A549 (cell line): ENCODE results near the gene WWP2. TPM values are rescaled to one million over a fixed set of nuclear protein-coding genes. Genes with fewer than 3 reads are reported as not detected.

Experiments used
- ATAC-seq, 2 experiments: fragments of 200-7000 bp in 1 of 2; fragments of >200 bp in 1 of 2; cut with Nextera tagmentation in 1 of 2; cut with Tn5 transposase in 1 of 2; 3 replicates each; pipeline versions ENCODE4 v1.8.0 to v1.9.1; 2018 to 2020; ENCODE audit warnings: mild to moderate bottlenecking in 1 of 2, moderate library complexity in 1 of 2
- CTCF ChIA-PET: fragments of 300-600 bp; sonication (Branson Sonifier 250); formaldehyde crosslinking; extraction: SDS; loops from one replicate; lab custom pipeline; 2021; ENCODE audit warnings: antibody characterized with exemption, inconsistent platforms; lab: Yijun Ruan, JAX
- POLR2A ChIA-PET: fragments of 350-600 bp; formaldehyde crosslinking; extraction: SDS; loops from one replicate; lab custom pipeline; 2021; ENCODE audit warnings: antibody characterized with exemption, inconsistent platforms; lab: Yijun Ruan, JAX
- DNase-seq, 2 experiments: peaks; one replicate each; pipeline versions ENCODE4 v3.0.0 to v3.0.0-alpha.2; 2011 to 2016; ENCODE audit warnings: low read depth in 1 of 2, low spot score in 1 of 2
- FAIRE-seq: peaks from 2 replicates; lab custom pipeline; 2011; peaks lifted over from hg19 to GRCh38; lab: Jason Lieb, UNC
- H3K27ac ChIP-seq, 2 experiments: fragments of >200 bp; sonication (Bioruptor Twin); formaldehyde crosslinking; 3 replicates each; pipeline ENCODE4 v1.5.1; 2016 to 2017
- H3K4me1 ChIP-seq: fragments of >200 bp; sonication (Bioruptor Twin); formaldehyde crosslinking; 3 replicates; pipeline ENCODE4 v1.6.1; 2016
- H3K4me2 ChIP-seq: fragments of >200 bp; sonication (Bioruptor Twin); formaldehyde crosslinking; 3 replicates; pipeline ENCODE4 v1.6.1; 2016
- H3K4me3 ChIP-seq: fragments of >200 bp; sonication (Bioruptor Twin); formaldehyde crosslinking; 3 replicates; pipeline ENCODE4 v1.5.1; 2016
- H3K9me3 ChIP-seq: fragments of >200 bp; sonication (Bioruptor Twin); formaldehyde crosslinking; 3 replicates; pipeline ENCODE4 v1.6.1; 2016
- CBX2 ChIP-seq: fragments of 200-600 bp; sonication (generic); IDR thresholded peaks from 2 replicates; pipeline ENCODE4 v1.6.1; 2016; ENCODE audit warnings: low read depth, mild to moderate bottlenecking, borderline replicate concordance
- CBX8 ChIP-seq: fragments of 200-600 bp; sonication (generic); IDR thresholded peaks from 2 replicates; pipeline ENCODE4 v1.6.1; 2016
- EHMT2 ChIP-seq: fragments of 200-600 bp; sonication (generic); IDR thresholded peaks from 2 replicates; pipeline ENCODE4 v1.6.1; 2016; ENCODE audit warnings: antibody characterized with exemption, low read depth, mild to moderate bottlenecking, moderate library complexity
- FOSB ChIP-seq: fragments of 250-450 bp; sonication (Bioruptor Pico); IDR thresholded peaks from 2 replicates; pipeline ENCODE4 v1.5.0; 2020; ENCODE audit warnings: mild to moderate bottlenecking, moderate library complexity
- HOXA7 ChIP-seq: fragments of 250-450 bp; sonication (Bioruptor Pico); IDR thresholded peaks from 2 replicates; pipeline ENCODE4 v1.5.0; 2020; ENCODE audit warnings: mild to moderate bottlenecking, moderate library complexity
- MAFK ChIP-seq: fragments of 450-650 bp; IDR thresholded peaks from 2 replicates; pipeline ENCODE4 v1.6.1; 2014; ENCODE audit not compliant: partially characterized antibody
- MYC ChIP-seq: IDR thresholded peaks from 2 replicates; pipeline ENCODE4 v1.6.1; 2012; ENCODE audit warnings: mild to moderate bottlenecking, inconsistent platforms, low read length, improper control_type of control experiment, borderline replicate concordance
- PHF8 ChIP-seq: fragments of 200-600 bp; sonication (generic); IDR thresholded peaks from 2 replicates; pipeline ENCODE4 v1.6.1; 2016; ENCODE audit warnings: low read depth, mild to moderate bottlenecking, antibody characterized with exemption, moderate library complexity, borderline replicate concordance
- POLR2AphosphoS2 ChIP-seq: conservative IDR thresholded peaks from 2 replicates; pipeline ENCODE4 v1.6.1; 2012; ENCODE audit warnings: low read length, improper control_type of control experiment, inconsistent platforms
- RAD21 ChIP-seq, 2 experiments: fragments of >200 bp in 1 of 2; sonication (Bioruptor Twin) in 1 of 2; formaldehyde crosslinking in 1 of 2; IDR thresholded peaks in 1 of 2; conservative IDR thresholded peaks in 1 of 2; 2 replicates in 1 of 2; 3 replicates in 1 of 2; pipeline ENCODE4 v1.6.1; 2012 to 2018; ENCODE audit warnings: inconsistent platforms in 1 of 2
- ZC3H11A ChIP-seq: fragments of 450-650 bp; IDR thresholded peaks from 2 replicates; pipeline ENCODE4 v1.6.1; 2014; ENCODE audit warnings: antibody characterized with exemption, mild to moderate bottlenecking
- ZFP36 ChIP-seq: fragments of 450-650 bp; IDR thresholded peaks from 2 replicates; pipeline ENCODE4 v1.6.1; 2014; ENCODE audit warnings: borderline replicate concordance; ENCODE audit not compliant: partially characterized antibody
- ZNF302 ChIP-seq: fragments of 250-450 bp; sonication (Bioruptor Pico); IDR thresholded peaks from 2 replicates; pipeline ENCODE4 v1.9.0; 2021; ENCODE audit warnings: inconsistent platforms, mild to moderate bottlenecking, moderate library complexity
- WGBS: methylation state at CpG from one replicate; pipeline ENCODE4 v1.1.6; 2017; ENCODE audit errors: missing lambda C conversion rate; 5-methylcytosine and 5-hydroxymethylcytosine counted together
- polyA plus RNA-seq, 4 experiments: library from polyadenylated mRNA; depleted of rRNA in 3 of 4; stranded (reverse); fragments of >200 nt; fragmentation: RNase III in 1 of 4; extraction: RNeasy Plus Mini Kit Qiagen cat#74134 plus additional on column Dnase treatment in 1 of 4; gene quantifications; 2 replicates in 3 of 4; 3 replicates in 1 of 4; pipeline ENCODE4 v1.2.3, GENCODE V29; 2011 to 2017
- TF ChIP-seq, protein P1 (sequence below): fragments of 200-600 bp; sonication (generic); IDR thresholded peaks from 2 replicates; pipeline ENCODE4 v1.6.1; 2016; ENCODE audit warnings: antibody characterized with exemption, mild to moderate bottlenecking, moderate library complexity

Gene WWP2
- polyA plus RNA-seq, 2 of the 4 experiments (the other 2 are of a cell fraction), result 16.1 to 16.2 TPM

DNA sequence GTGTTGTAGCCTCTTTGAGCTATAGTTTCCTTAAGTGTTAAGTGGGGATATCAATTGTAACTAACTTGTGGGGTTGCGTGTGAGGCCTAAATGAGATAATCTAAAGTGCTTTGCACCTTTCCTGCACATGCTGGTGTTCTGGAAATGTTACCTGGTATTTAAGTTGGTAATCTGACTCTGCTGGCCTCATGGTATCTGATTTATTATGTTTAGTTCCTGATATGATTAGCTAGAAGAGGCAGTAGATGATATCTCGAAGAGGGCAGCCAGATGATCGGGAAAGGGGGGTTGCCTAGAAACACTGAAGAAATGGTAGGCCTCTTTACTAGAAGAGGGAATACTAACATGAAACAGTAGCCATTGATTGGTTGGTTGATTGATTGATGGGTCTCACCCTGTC is 123.6 kb downstream of the WWP2 start:
- DNase-seq, result no peak
- H3K4me3 ChIP-seq, result no peak overlapping the region
- WGBS, result 91% methylated on average over 3 of the region's 3 CpGs
- TF ChIP-seq PHF8 (no peak), CBX2 (no peak), POLR2AphosphoS2 (no peak)
- FAIRE-seq, result no peak
- H3K4me1 ChIP-seq, result 0 out of 3 replicates have a peak, but pooled peaks cover 2% of the 10 kb centered on the region
- CTCF ChIA-PET, result interaction anchor here (0.9 to 1.8 kb wide), 5 partner anchors 40 to 90 kb away, joined by 3 to 7 read pairs (median 4); no protein-coding TSS in a partner anchor
- POLR2A ChIA-PET, result no interaction called here
- peaks cover 10% of the 10 kb centered on the region; the same call in 1 of the 3 replicates for H3K9me3 ChIP-seq
- H3K27ac ChIP-seq, result no peak overlapping the region
- H3K4me2 ChIP-seq, result no peak overlapping the region
- ATAC-seq, result no peak

DNA sequence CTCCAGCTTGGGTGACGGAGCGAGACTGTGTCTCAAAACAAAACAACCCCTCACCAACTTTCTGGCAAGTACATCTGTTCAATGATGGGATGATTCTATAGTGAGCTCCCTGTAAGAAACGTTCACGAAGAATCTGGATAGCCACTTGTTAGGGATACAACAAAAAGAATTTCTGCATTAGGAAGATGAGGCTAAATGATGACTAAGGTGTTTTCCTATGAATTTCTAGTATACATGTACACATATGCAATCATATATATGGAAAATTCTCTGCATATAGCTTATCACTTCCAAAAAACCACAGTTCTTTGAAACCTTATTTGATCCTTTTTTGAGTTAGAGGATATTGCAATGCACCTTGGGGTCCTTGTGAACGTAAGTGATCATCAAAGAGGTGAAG is 124.6 kb downstream of the WWP2 start:
- no peak for ATAC-seq
- CTCF ChIA-PET, result interaction anchor here (0.7 to 1.7 kb wide), 5 partner anchors 13 to 331 kb away, joined by 3 to 5 read pairs (median 3); no protein-coding TSS in a partner anchor
- POLR2A ChIA-PET, result no interaction called here

DNA sequence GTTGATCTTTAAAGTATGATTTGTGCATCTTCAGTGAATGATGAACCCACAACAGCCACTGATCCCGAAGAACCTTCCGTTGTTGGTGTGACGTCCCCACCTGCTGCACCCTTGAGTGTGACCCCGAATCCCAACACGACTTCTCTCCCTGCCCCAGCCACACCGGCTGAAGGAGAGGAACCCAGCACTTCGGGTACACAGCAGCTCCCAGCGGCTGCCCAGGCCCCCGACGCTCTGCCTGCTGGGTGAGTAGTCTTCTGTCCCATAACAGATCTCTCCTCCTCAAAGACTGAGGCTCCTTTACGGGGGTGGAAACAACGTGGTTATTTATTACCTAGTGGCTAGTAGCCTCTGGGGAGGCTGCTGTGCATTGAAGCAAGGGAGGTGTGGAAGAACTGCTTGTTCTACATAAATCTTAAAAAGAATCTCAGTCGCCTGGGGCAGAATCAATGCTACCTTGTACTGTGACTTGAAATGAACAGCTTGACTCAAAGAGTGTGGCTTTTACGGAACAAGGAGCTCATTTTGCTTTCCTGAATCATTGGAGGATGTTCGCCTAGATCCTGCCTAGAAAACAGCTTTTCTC is 126.0 kb downstream of the WWP2 start:
- no peak for TF ChIP-seq ZFP36
- TF ChIP-seq RAD21 (conservative IDR thresholded peaks at IDR 0.05 in 1 of 2, IDR thresholded peaks at IDR 0.05 in 1 of 2), result no peak
- TF ChIP-seq, protein P1, sequence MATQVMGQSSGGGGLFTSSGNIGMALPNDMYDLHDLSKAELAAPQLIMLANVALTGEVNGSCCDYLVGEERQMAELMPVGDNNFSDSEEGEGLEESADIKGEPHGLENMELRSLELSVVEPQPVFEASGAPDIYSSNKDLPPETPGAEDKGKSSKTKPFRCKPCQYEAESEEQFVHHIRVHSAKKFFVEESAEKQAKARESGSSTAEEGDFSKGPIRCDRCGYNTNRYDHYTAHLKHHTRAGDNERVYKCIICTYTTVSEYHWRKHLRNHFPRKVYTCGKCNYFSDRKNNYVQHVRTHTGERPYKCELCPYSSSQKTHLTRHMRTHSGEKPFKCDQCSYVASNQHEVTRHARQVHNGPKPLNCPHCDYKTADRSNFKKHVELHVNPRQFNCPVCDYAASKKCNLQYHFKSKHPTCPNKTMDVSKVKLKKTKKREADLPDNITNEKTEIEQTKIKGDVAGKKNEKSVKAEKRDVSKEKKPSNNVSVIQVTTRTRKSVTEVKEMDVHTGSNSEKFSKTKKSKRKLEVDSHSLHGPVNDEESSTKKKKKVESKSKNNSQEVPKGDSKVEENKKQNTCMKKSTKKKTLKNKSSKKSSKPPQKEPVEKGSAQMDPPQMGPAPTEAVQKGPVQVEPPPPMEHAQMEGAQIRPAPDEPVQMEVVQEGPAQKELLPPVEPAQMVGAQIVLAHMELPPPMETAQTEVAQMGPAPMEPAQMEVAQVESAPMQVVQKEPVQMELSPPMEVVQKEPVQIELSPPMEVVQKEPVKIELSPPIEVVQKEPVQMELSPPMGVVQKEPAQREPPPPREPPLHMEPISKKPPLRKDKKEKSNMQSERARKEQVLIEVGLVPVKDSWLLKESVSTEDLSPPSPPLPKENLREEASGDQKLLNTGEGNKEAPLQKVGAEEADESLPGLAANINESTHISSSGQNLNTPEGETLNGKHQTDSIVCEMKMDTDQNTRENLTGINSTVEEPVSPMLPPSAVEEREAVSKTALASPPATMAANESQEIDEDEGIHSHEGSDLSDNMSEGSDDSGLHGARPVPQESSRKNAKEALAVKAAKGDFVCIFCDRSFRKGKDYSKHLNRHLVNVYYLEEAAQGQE, result no peak
- no peak for TF ChIP-seq PHF8
- TF ChIP-seq HOXA7 (CRISPR knock-in tag), result no peak
- TF ChIP-seq ZC3H11A, result no peak
- no peak for TF ChIP-seq FOSB
- no peak for TF ChIP-seq CBX8
- no peak for TF ChIP-seq ZNF302 (CRISPR knock-in tag)
- no peak for TF ChIP-seq EHMT2
- TF ChIP-seq, all 56 proteins: peak for 0
- WGBS, result 92% methylated on average over 15 of the region's 15 CpGs
- ChIA-PET CTCF (interaction anchor here (1.2 kb wide), 1 partner anchor 49 kb away, joined by 3 read pairs; no protein-coding TSS in a partner anchor), POLR2A (interaction anchor here (0.7 kb wide), 1 partner anchor 20 kb away, joined by 5 read pairs; no protein-coding TSS in a partner anchor)
- DNase-seq, result no peak
- ATAC-seq, result no peak
- peaks cover 10% of the 10 kb centered on the region; the same call in 1 of the 3 replicates for H3K9me3 ChIP-seq
- H3K4me2 ChIP-seq, result no peak overlapping the region
- H3K4me3 ChIP-seq, result no peak overlapping the region
- H3K4me1 ChIP-seq, result no peaks in the 10 kb centered on the region
- no peak overlapping the region for H3K27ac ChIP-seq
- FAIRE-seq, result no peak

More for the DNA sequence above, 124.6 kb downstream of the WWP2 start:
- FAIRE-seq (no peak), DNase-seq (no peak)
- 97% methylated on average over 5 of the region's 5 CpGs for WGBS
- no peak overlapping the region for H3K27ac ChIP-seq
- H3K4me3 ChIP-seq, result no peak overlapping the region
- H3K9me3 ChIP-seq, result peaks cover 10% of the 10 kb centered on the region; the same call in 1 of the 3 replicates
- H3K4me2 ChIP-seq, result no peak overlapping the region
- TF ChIP-seq MYC (no peak), MAFK (peak; percentile 84)
- TF ChIP-seq, all 56 proteins: peak for 1
- H3K4me1 ChIP-seq, result no peaks in the 10 kb centered on the region
